ENCODE data around the gene STX8.

DNA sequence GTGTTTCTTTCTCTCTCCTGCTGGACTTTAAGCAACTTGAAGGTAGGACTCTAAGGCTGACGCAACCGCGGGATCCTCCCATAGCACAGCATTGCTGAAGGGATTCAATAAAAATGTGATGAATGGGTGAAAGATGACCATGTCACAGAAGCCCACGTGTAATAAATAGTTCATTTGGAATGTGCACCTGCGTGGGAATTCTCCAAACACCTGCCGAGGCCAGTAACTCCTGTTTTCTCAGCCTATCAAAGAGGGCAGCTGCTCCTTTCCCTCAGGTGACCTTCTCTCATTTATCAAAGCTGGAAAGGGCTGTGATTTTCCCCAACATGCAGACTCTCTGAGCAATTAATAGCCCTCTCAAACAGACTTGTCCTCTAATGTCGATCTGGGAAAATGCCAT is 235.7 kb downstream of the STX8 start:
- TF ChIP-seq, protein P1, sequence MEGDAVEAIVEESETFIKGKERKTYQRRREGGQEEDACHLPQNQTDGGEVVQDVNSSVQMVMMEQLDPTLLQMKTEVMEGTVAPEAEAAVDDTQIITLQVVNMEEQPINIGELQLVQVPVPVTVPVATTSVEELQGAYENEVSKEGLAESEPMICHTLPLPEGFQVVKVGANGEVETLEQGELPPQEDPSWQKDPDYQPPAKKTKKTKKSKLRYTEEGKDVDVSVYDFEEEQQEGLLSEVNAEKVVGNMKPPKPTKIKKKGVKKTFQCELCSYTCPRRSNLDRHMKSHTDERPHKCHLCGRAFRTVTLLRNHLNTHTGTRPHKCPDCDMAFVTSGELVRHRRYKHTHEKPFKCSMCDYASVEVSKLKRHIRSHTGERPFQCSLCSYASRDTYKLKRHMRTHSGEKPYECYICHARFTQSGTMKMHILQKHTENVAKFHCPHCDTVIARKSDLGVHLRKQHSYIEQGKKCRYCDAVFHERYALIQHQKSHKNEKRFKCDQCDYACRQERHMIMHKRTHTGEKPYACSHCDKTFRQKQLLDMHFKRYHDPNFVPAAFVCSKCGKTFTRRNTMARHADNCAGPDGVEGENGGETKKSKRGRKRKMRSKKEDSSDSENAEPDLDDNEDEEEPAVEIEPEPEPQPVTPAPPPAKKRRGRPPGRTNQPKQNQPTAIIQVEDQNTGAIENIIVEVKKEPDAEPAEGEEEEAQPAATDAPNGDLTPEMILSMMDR (IDR thresholded peaks at IDR 0.05), result no peak
- TF ChIP-seq POLR2AphosphoS5 (IDR thresholded peaks at IDR 0.05), result no peak

Data from stomach (tissue), 4 donors.